Ectodermal cell (in vitro differentiated cells): ENCODE data around the gene KBTBD4.
"Not testable (repeated sequence)": the region's sequence is repeated elsewhere in the genome, so short reads cannot be mapped to it uniquely, and the experiment has no call there.

Source experiments
- H3K27ac ChIP-seq: 2 replicates; pipeline ENCODE4 v1.7.0; 2013; ENCODE audit warnings: mild to moderate bottlenecking, low read depth, low read length; ENCODE audit not compliant: insufficient read depth, poor library complexity, severe bottlenecking
- H3K27me3 ChIP-seq: 2 replicates; pipeline ENCODE4 v1.7.0; 2013; ENCODE audit warnings: mild to moderate bottlenecking, low read length; ENCODE audit not compliant: insufficient read depth, control insufficient read depth, poor library complexity, severe bottlenecking
- H3K36me3 ChIP-seq: one replicate; pipeline ENCODE4 v1.7.0; 2013; ENCODE audit warnings: low read length; ENCODE audit not compliant: control insufficient read depth, insufficient read depth
- H3K4me1 ChIP-seq: one replicate; pipeline ENCODE4 v1.7.0; 2013; ENCODE audit warnings: low read length; ENCODE audit not compliant: control insufficient read depth, insufficient read depth
- H3K4me3 ChIP-seq: 2 replicates; pipeline ENCODE4 v1.7.0; 2013; ENCODE audit warnings: low read depth, low read length, control low read depth; ENCODE audit not compliant: insufficient read depth
- H3K9me3 ChIP-seq: 2 replicates; pipeline ENCODE4 v1.7.0; 2013; ENCODE audit warnings: mild to moderate bottlenecking, low read length, moderate library complexity; ENCODE audit not compliant: control insufficient read depth
- WGBS, 2 experiments: methylation state at CpG; one replicate each; pipeline ENCODE4 v1.1.7; 2013; ENCODE audit warnings: missing lambda C conversion rate in 2 of 2; 5-methylcytosine and 5-hydroxymethylcytosine counted together

KBTBD4 gene

DNA sequence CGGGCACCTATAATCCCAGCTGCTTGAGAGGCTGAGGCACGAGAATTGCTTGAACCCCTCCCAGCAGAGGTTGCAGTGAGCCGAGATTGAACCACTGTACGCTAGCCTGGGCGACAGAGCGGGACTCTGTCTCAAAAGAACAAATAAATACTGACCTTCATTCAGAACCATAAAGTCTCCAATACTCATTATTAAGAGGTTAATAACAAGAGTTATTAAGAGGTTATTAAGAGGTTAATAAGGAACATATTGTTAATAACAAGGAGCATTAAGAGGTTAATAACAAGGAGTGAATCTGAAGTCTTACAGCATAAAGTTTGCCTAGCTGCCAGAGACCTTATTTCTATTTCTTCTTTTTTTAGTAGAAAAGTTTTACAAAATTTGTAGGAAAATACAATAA is 33.5 kb downstream of the KBTBD4 start:
- 89 to 96% methylated on average over 6 of the region's 6 CpGs for WGBS, 2 experiments
- H3K27me3 ChIP-seq, result no peaks in the 10 kb centered on the region
- no peaks in the 10 kb centered on the region for H3K4me1 ChIP-seq
- H3K36me3 ChIP-seq, result no peaks in the 10 kb centered on the region
- H3K4me3 ChIP-seq, result no peak overlapping the region
- H3K27ac ChIP-seq, result no peak overlapping the region
- no peaks in the 10 kb centered on the region for H3K9me3 ChIP-seq

- H3K27me3 ChIP-seq, result no peaks in the 10 kb centered on the region
- H3K9me3 ChIP-seq, result no peaks in the 10 kb centered on the region
- WGBS, 2 experiments, result 95 to 100% methylated on average over 2 of the region's 2 CpGs
- no peaks in the 10 kb centered on the region for H3K4me1 ChIP-seq
- no peak overlapping the region for H3K4me3 ChIP-seq
- H3K36me3 ChIP-seq, result no peaks in the 10 kb centered on the region
- H3K27ac ChIP-seq, result no peak overlapping the region
Measured at GRCh38 chr11:47541070-47541469, 37.7 kb downstream of the KBTBD4 start.

- H3K4me1 ChIP-seq, result no peaks in the 10 kb centered on the region
- H3K4me3 ChIP-seq, result no peak overlapping the region
- H3K36me3 ChIP-seq, result no peaks in the 10 kb centered on the region
- no peak overlapping the region for H3K27ac ChIP-seq
- WGBS, 2 experiments, result 72 to 83% methylated on average over 2 of the region's 2 CpGs
- H3K9me3 ChIP-seq, result no peaks in the 10 kb centered on the region
- H3K27me3 ChIP-seq, result no peaks in the 10 kb centered on the region
Measured at GRCh38 chr11:47539681-47540039, 39.1 kb downstream of the KBTBD4 start.

- no peaks in the 10 kb centered on the region for H3K4me1 ChIP-seq
- no peaks in the 10 kb centered on the region for H3K9me3 ChIP-seq
- H3K4me3 ChIP-seq, result no peak overlapping the region
- 74 to 86% methylated on average over 10 of the region's 10 CpGs for WGBS, 2 experiments
- H3K27me3 ChIP-seq, result no peaks in the 10 kb centered on the region
- H3K27ac ChIP-seq, result no peak overlapping the region
- no peaks in the 10 kb centered on the region for H3K36me3 ChIP-seq
Measured at GRCh38 chr11:47538741-47539565, 39.8 kb downstream of the KBTBD4 start.

DNA sequence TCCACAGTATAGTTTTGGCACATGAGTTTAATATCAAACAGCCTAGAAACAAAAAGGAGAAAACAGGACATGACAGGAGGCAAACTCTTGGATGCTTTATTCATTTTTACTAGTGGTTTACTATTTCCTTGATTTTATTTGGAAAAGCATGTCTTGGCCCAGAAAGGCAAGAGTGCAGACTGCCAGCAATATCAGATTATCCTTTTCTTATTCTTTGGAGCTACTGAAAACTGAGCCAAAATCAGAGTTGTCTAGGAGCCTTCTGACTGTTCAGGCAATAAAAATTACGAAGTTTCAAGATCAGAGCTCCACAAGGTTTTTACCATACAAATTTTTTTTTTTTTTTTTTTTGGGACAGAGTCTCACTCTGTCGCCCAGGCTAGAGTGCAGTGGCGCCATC is 41.9 kb downstream of the KBTBD4 start:
- peaks cover 6% of the 10 kb centered on the region for H3K4me1 ChIP-seq
- 86 to 89% methylated on average over 1 to 3 of the region's 3 CpGs for WGBS, 2 experiments
- H3K36me3 ChIP-seq, result no peaks in the 10 kb centered on the region
- H3K9me3 ChIP-seq, result no peaks in the 10 kb centered on the region
- no peaks in the 10 kb centered on the region for H3K27me3 ChIP-seq
- H3K27ac ChIP-seq, result no peak overlapping the region
- H3K4me3 ChIP-seq, result no peak overlapping the region

- Histone ChIP-seq H3K4me1 (peaks cover 6% of the 10 kb centered on the region), H3K36me3 (no peaks in the 10 kb centered on the region), H3K27me3 (no peaks in the 10 kb centered on the region), H3K27ac (no peak overlapping the region), H3K9me3 (no peaks in the 10 kb centered on the region), H3K4me3 (no peak overlapping the region)
- 93 to 98% methylated on average over 2 of the region's 4 CpGs for WGBS, 2 experiments
Measured at GRCh38 chr11:47534704-47535251, 44.0 kb downstream of the KBTBD4 start.

DNA sequence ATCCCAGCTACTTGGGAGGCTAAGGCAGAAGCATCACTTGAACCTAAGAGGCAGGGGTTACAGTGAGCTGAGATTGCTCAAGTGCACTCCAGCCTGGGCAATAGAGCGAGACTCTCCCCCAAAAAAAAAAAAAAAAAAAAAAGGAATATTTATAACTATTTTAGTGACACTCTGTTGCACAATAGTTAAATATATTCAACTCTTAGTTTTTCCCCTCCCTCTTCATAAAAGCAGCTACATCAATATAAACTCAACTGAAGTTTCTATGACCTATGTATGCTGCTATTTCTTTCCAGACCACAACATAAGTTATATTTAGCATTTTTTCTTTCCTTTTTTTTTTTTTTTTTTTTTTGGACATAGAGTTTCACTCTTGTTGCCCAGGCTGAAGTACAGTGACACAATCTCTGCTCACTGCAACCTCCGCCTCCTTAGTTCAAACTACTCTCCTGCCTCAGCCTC is 45.0 kb downstream of the KBTBD4 start:
- Histone ChIP-seq H3K27ac (no peak overlapping the region), H3K4me1 (peaks cover 6% of the 10 kb centered on the region)
- WGBS, 2 experiments, result 87 to 89% methylated on average over 1 of the region's 2 CpGs

GRCh38 chr11:47532597-47533213 is 46.1 kb downstream of the KBTBD4 start:
- Histone ChIP-seq H3K4me1 (peaks cover 6% of the 10 kb centered on the region), H3K27ac (no peak overlapping the region), H3K4me3 (no peak overlapping the region), H3K27me3 (no peaks in the 10 kb centered on the region), H3K36me3 (peaks cover 4% of the 10 kb centered on the region), H3K9me3 (no peaks in the 10 kb centered on the region)
- 90 to 95% methylated on average over 2 of the region's 2 CpGs for WGBS, 2 experiments

More for the DNA sequence above, 45.0 kb downstream of the KBTBD4 start:
- Histone ChIP-seq H3K9me3 (no peaks in the 10 kb centered on the region), H3K36me3 (peaks cover 4% of the 10 kb centered on the region), H3K4me3 (no peak overlapping the region), H3K27me3 (no peaks in the 10 kb centered on the region)

GRCh38 chr11:47531666-47532065 is 47.1 kb downstream of the KBTBD4 start:
- H3K4me1 ChIP-seq, result peaks cover 6% of the 10 kb centered on the region
- H3K4me3 ChIP-seq, result no peak overlapping the region
- H3K9me3 ChIP-seq, result no peaks in the 10 kb centered on the region
- H3K36me3 ChIP-seq, result peaks cover 4% of the 10 kb centered on the region
- no peaks in the 10 kb centered on the region for H3K27me3 ChIP-seq
- H3K27ac ChIP-seq, result no peak overlapping the region
- 93 to 96% methylated on average over 3 of the region's 3 CpGs for WGBS, 2 experiments

- 93 to 94% methylated on average over 9 of the region's 9 CpGs for WGBS, 2 experiments
- not testable (repeated sequence) for H3K27ac ChIP-seq, H3K36me3 ChIP-seq
Measured at GRCh38 chr11:47530721-47531120, 48.0 kb downstream of the KBTBD4 start.

More at GRCh38 chr11:47530721-47531120, 48.0 kb downstream of the KBTBD4 start:
- not testable (repeated sequence) for H3K9me3 ChIP-seq, H3K4me1 ChIP-seq, H3K27me3 ChIP-seq, H3K4me3 ChIP-seq
